H1 (cell line): ENCODE results near the gene LRTM2. TPM values are rescaled to one million over a fixed set of nuclear protein-coding genes. Genes with fewer than 3 reads are reported as not detected.
A peak's percentile ranks its signal among the peaks of the same experiment; 100 is the strongest.

ENCODE experiments used
- CTCF ChIA-PET: fragments of 300-600 bp; sonication (Branson Sonifier 250); formaldehyde crosslinking; loops from one replicate; lab custom pipeline; 2021; ENCODE audit not compliant: partially characterized antibody; lab: Charles Lee
- POLR2A ChIA-PET: fragments of 300-600 bp; sonication (Branson Sonifier 250); formaldehyde crosslinking; loops from one replicate; lab custom pipeline; 2021; ENCODE audit warnings: inconsistent platforms; ENCODE audit not compliant: partially characterized antibody; lab: Charles Lee
- DNase-seq, 2 experiments: peaks; one replicate each; pipeline versions ENCODE4 v3.0.0 to v3.0.0-alpha.2; 2010 to 2022; ENCODE audit warnings: low spot score in 2 of 2, low read depth in 1 of 2, mixed read lengths in 1 of 2
- FAIRE-seq: peaks from 2 replicates; lab custom pipeline; 2011; peaks lifted over from hg19 to GRCh38; lab: Jason Lieb, UNC
- H2AFZ ChIP-seq: 2 replicates; pipeline ENCODE4 v1.8.1; 2012; ENCODE audit warnings: low read length, inconsistent platforms
- H2AK5ac ChIP-seq: 2 replicates; pipeline ENCODE4 v1.6.1; 2013; ENCODE audit warnings: low read depth, low read length
- H2BK120ac ChIP-seq: replicated peaks from 2 replicates; pipeline ENCODE3; 2013; ENCODE audit warnings: low read depth, low read length, inconsistent platforms
- H2BK12ac ChIP-seq: 2 replicates; pipeline ENCODE4 v1.6.1; 2013; ENCODE audit warnings: low read depth, low read length
- H2BK15ac ChIP-seq: 2 replicates; pipeline ENCODE4 v1.6.1; 2013; ENCODE audit warnings: low read length
- H2BK20ac ChIP-seq: 2 replicates; pipeline ENCODE4 v1.6.1; 2013; ENCODE audit warnings: low read length
- H2BK5ac ChIP-seq: 2 replicates; pipeline ENCODE4 v1.6.1; 2013; ENCODE audit warnings: low read depth, low read length
- H3K14ac ChIP-seq: 2 replicates; pipeline ENCODE4 v1.6.1; 2013; ENCODE audit warnings: inconsistent platforms; ENCODE audit not compliant: insufficient read length
- H3K18ac ChIP-seq: 2 replicates; pipeline ENCODE4 v1.6.1; 2013; ENCODE audit warnings: low read length; ENCODE audit errors: extremely low read depth
- H3K23ac ChIP-seq: 2 replicates; pipeline ENCODE4 v1.6.1; 2013; ENCODE audit warnings: inconsistent platforms; ENCODE audit not compliant: insufficient read length
- H3K23me2 ChIP-seq: 2 replicates; pipeline ENCODE4 v1.6.1; 2013; ENCODE audit warnings: low read depth, low read length
- H3K27ac ChIP-seq: 2 replicates; pipeline ENCODE4 v1.6.1; 2011; ENCODE audit warnings: low read depth, low read length, inconsistent platforms
- H3K27me3 ChIP-seq, 4 experiments: replicated peaks in 1 of 4; 1 replicate in 1 of 4; 2 replicates in 3 of 4; pipeline versions ENCODE4 v1.6.1 to v1.8.1; 2011 to 2013; ENCODE audit warnings: low read length in 3 of 4, mild to moderate bottlenecking in 3 of 4, inconsistent platforms in 2 of 4, mixed read lengths in 2 of 4, moderate library complexity in 1 of 4; ENCODE audit not compliant: control insufficient read depth in 3 of 4, insufficient read depth in 3 of 4; ENCODE audit errors: extremely low read depth in 1 of 4
- H3K36me3 ChIP-seq, 4 experiments: 2 replicates each; pipeline versions ENCODE4 v1.6.1 to v1.8.1; 2011 to 2013; ENCODE audit warnings: mild to moderate bottlenecking in 4 of 4, low read length in 3 of 4, moderate library complexity in 2 of 4, control low read depth in 1 of 4, inconsistent platforms in 1 of 4; ENCODE audit not compliant: insufficient read depth in 4 of 4, control insufficient read depth in 2 of 4
- H3K4ac ChIP-seq: replicated peaks from 2 replicates; pipeline ENCODE3; 2013; ENCODE audit warnings: low read length, low read depth, mixed read lengths, inconsistent platforms; ENCODE audit not compliant: insufficient read length
- H3K4me1 ChIP-seq, 4 experiments: replicated peaks in 1 of 4; 1 replicate in 1 of 4; 2 replicates in 3 of 4; pipeline versions ENCODE4 v1.6.1 to v1.8.1; 2011 to 2013; ENCODE audit warnings: low read length in 3 of 4, inconsistent platforms in 2 of 4, mixed read lengths in 1 of 4; ENCODE audit not compliant: insufficient read depth in 4 of 4, control insufficient read depth in 3 of 4
- H3K4me2 ChIP-seq, 2 experiments: 2 replicates each; pipeline versions ENCODE4 v1.6.1 to v1.8.1; 2011 to 2013; ENCODE audit warnings: low read depth in 2 of 2, low read length in 2 of 2, control low read depth in 1 of 2, inconsistent platforms in 1 of 2, mild to moderate bottlenecking in 1 of 2; ENCODE audit not compliant: insufficient read depth in 1 of 2
- H3K4me3 ChIP-seq, 4 experiments: fragments of 200-600, 300-600 bp in 1 of 4; sonication (generic), shearing (Covaris generic), sonication (Bioruptor Twin) in 1 of 4; 2 replicates each; pipeline versions ENCODE4 v1.5.1 to v1.8.1; 2011 to 2016; ENCODE audit warnings: low read length in 4 of 4, low read depth in 3 of 4, control low read depth in 2 of 4, inconsistent platforms in 2 of 4, mild to moderate bottlenecking in 2 of 4, mixed read lengths in 1 of 4, moderate library complexity in 1 of 4; ENCODE audit not compliant: insufficient read depth in 2 of 4; ENCODE audit errors: extremely low read depth in 1 of 4
- H3K56ac ChIP-seq: replicated peaks from 2 replicates; pipeline ENCODE3; 2013; ENCODE audit warnings: low read depth, mild to moderate bottlenecking, mixed read lengths, low read length, inconsistent platforms; ENCODE audit not compliant: insufficient read length
- H3K79me1 ChIP-seq: 2 replicates; pipeline ENCODE4 v1.6.1; 2013; ENCODE audit warnings: low read depth, low read length, control low read depth
- H3K79me2 ChIP-seq, 2 experiments: 2 replicates each; pipeline versions ENCODE4 v1.6.1 to v1.8.1; 2012 to 2013; ENCODE audit warnings: low read length in 2 of 2, mild to moderate bottlenecking in 2 of 2, inconsistent platforms in 1 of 2; ENCODE audit not compliant: insufficient read depth in 2 of 2, control insufficient read depth in 1 of 2
- H3K9ac ChIP-seq, 4 experiments: replicated peaks in 1 of 4; 1 replicate in 1 of 4; 2 replicates in 3 of 4; pipeline versions ENCODE4 v1.6.1 to v1.8.1; 2011 to 2013; ENCODE audit warnings: low read depth in 3 of 4, low read length in 3 of 4, control low read depth in 2 of 4, mild to moderate bottlenecking in 2 of 4, moderate library complexity in 2 of 4, inconsistent platforms in 1 of 4; ENCODE audit errors: extremely low read depth in 1 of 4
- H3K9me3 ChIP-seq, 2 experiments: 2 replicates each; pipeline versions ENCODE4 v1.6.1 to v1.8.1; 2012 to 2013; ENCODE audit warnings: mild to moderate bottlenecking in 2 of 2, moderate library complexity in 2 of 2, control low read depth in 1 of 2, inconsistent platforms in 1 of 2, low read depth in 1 of 2, low read length in 1 of 2, mixed read lengths in 1 of 2; ENCODE audit not compliant: insufficient read depth in 2 of 2
- H4K20me1 ChIP-seq, 2 experiments: replicated peaks in 1 of 2; 2 replicates each; pipeline versions ENCODE3 to v1.8.1; 2011 to 2013; ENCODE audit warnings: inconsistent platforms in 2 of 2, low read length in 2 of 2, mild to moderate bottlenecking in 1 of 2; ENCODE audit not compliant: insufficient read depth in 2 of 2, control insufficient read depth in 1 of 2
- H4K5ac ChIP-seq: 2 replicates; pipeline ENCODE4 v1.6.1; 2013; ENCODE audit warnings: low read length, low read depth, mixed read lengths, inconsistent platforms; ENCODE audit not compliant: insufficient read length
- H4K8ac ChIP-seq: 2 replicates; pipeline ENCODE4 v1.8.0; 2013; ENCODE audit warnings: mild to moderate bottlenecking, moderate library complexity, low read length, inconsistent platforms; ENCODE audit not compliant: insufficient read depth; ENCODE audit errors: extremely low read depth
- H4K91ac ChIP-seq: replicated peaks from 2 replicates; pipeline ENCODE3; 2013; ENCODE audit warnings: low read length, mixed read lengths, inconsistent platforms; ENCODE audit not compliant: insufficient read length
- RAD21 ChIP-seq, 2 experiments: IDR thresholded peaks in 1 of 2; conservative IDR thresholded peaks in 1 of 2; 2 replicates each; pipeline ENCODE4 v1.6.1; 2011; ENCODE audit warnings: low read depth in 2 of 2, low read length in 2 of 2, improper control_type of control experiment in 1 of 2, inconsistent platforms in 1 of 2, mild to moderate bottlenecking in 1 of 2, moderate library complexity in 1 of 2
- WGBS, 2 experiments: shearing (Covaris generic) in 1 of 2; methylation state at CpG; one replicate each; pipeline versions ENCODE4 v1.1.6 to v1.1.7; 2013 to 2015; ENCODE audit warnings: low lambda C conversion rate in 2 of 2, mixed read lengths in 2 of 2, inconsistent platforms in 1 of 2, low coverage in 1 of 2, missing lambda C conversion rate in 1 of 2; ENCODE audit not compliant: insufficient replicate concordance in 2 of 2, insufficient coverage in 1 of 2, insufficient read length in 1 of 2; ENCODE audit errors: extremely low coverage in 1 of 2, missing lambda C conversion rate in 1 of 2; 5-methylcytosine and 5-hydroxymethylcytosine counted together
- polyA plus RNA-seq, 7 experiments: library from polyadenylated mRNA; depleted of rRNA in 3 of 7; stranded (reverse) in 5 of 7; unstranded in 2 of 7; fragments of >200 nt in 5 of 7; fragments of 200-250 nt in 2 of 7; gene quantifications; 1 replicate in 5 of 7; 2 replicates in 1 of 7; 4 replicates in 1 of 7; pipeline versions ENCODE4 v1.2.1 to v1.2.3, GENCODE V29; 2011 to 2013; ENCODE audit warnings: missing spikeins in 2 of 7, mixed read lengths in 2 of 7
- total RNA-seq: library from RNA; stranded (reverse); fragmentation: NEBNext Ultra II Directional; extraction: Animal tissue kit (Norgen Biotek cat#: 25700); gene quantifications from 2 replicates; pipeline ENCODE4 v1.2.1, GENCODE V29; 2021

The LRTM2 gene
- total and polyA plus RNA-seq, 2 of the 8 experiments (the other 6 are each of a cell fraction or from before 2014, with no cell fraction given) = 0.06 TPM; not detected in 1

- peaks cover 0 to 2% (median 0%) of the 10 kb centered on the region in 4 experiments; a peak in 1 of 7 replicates for H3K4me1 ChIP-seq
- no peak overlapping the region for H4K5ac ChIP-seq
- H3K18ac ChIP-seq = no peak overlapping the region; the same call in 1 of the 2 replicates
- no peaks in the 10 kb centered on the region for H3K9me3 ChIP-seq
- H3K23me2 ChIP-seq = no peaks in the 10 kb centered on the region; the same call in 1 of the 2 replicates
- H4K20me1 ChIP-seq = peaks cover 0 to 2% of the 10 kb centered on the region in 2 experiments
- TF ChIP-seq RAD21 (IDR thresholded peaks at IDR 0.05 in 1 of 2, conservative IDR thresholded peaks at IDR 0.05 in 1 of 2; ENCODE audit: low read depth in 2 of 2, low read length in 2 of 2) = no peak
- H4K91ac ChIP-seq = no peak overlapping the region
- H2BK15ac ChIP-seq = no peak overlapping the region
- H3K4ac ChIP-seq = no peak overlapping the region
- H3K4me2 ChIP-seq = no peak overlapping the region
- no peak overlapping the region for H2BK120ac ChIP-seq
- ChIA-PET POLR2A (no interaction called here), CTCF (interaction anchor here (0.7 to 3.3 kb wide), 5 partner anchors 9 to 131 kb away, joined by 3 to 27 read pairs (median 3); no protein-coding TSS in a partner anchor)
- H4K8ac ChIP-seq = peak overlapping the region; percentile 22; the same call in 1 of the 2 replicates
- H3K56ac ChIP-seq = no peak overlapping the region
- no peak for FAIRE-seq
- peak overlapping the region; percentile 75; the same call in 1 of the 2 replicates for H2BK12ac ChIP-seq
- H2AFZ ChIP-seq = no peak overlapping the region
- H2BK20ac ChIP-seq = no peak overlapping the region
- no peak overlapping the region for H2BK5ac ChIP-seq
- H3K4me3 ChIP-seq = no peak overlapping the region
- no peak for DNase-seq
- no peaks in the 10 kb centered on the region for H3K27me3 ChIP-seq
- 91% methylated on average over 22 of the region's 22 CpGs; no CpG with 5 or more reads in 1 of the 2 experiments for WGBS, 2 experiments
- no peak overlapping the region for H3K27ac ChIP-seq
- H2AK5ac ChIP-seq = no peak overlapping the region
- H3K36me3 ChIP-seq = no peaks in the 10 kb centered on the region
- H3K23ac ChIP-seq = no peak overlapping the region
- H3K79me1 ChIP-seq = no peaks in the 10 kb centered on the region
- no peaks in the 10 kb centered on the region for H3K79me2 ChIP-seq
- no peak overlapping the region for H3K14ac ChIP-seq
- no peak overlapping the region for H3K9ac ChIP-seq
These were observed 11.4 kb upstream of the LRTM2 start for GRCh38 chr12:1808798-1809480.
